NCI-H446 treated with DMSO at 0.1 percent for 48 hours (cell line): ENCODE data around the gene PTH1R.

Source experiments
- DNase-seq: peaks from one replicate; lab custom pipeline; 2025; lab: John Stamatoyannopoulos, UW

The PTH1R gene

DNA sequence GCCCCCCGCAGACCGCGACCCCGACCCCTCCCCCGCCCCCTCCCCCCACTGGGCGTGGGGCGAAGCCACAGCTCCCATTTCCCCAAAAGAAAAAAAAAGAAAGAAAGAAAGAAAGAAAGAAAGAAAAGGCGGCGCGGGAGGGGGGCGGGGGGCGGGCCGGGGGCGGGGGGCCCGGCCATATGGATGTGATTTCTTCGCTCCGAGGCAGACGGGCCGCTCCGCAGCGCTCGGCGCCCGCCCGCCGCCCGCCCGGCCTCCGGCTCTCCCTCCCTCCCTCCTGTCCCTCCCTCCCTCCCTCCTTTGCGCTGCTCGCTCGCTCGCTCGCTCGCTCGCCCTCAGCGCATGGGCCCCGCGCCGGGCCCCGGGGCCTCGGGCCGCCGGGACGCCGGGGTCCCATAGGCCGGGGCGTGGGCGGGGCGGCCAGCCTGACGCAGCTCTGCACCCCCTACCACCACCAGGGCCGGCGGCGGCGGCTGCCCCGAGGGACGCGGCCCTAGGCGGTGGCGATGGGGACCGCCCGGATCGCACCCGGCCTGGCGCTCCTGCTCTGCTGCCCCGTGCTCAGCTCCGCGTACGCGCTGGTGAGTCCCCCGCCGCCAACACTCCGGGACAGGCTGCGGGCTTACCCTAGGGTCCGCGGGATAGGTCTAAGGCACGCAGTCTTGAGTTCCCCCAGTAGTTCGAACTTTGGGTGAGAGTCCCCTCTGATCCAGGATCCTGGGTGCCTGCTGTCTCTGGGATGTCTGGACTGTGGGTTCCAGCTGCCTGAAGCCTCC, 5.7 kb downstream of the PTH1R start:
- no peak for DNase-seq

GRCh38 chr3:46883830-46884185, 6.3 kb downstream of the PTH1R start:
- DNase-seq = no peak

- no peak for DNase-seq
Measured at GRCh38 chr3:46884427-46884826, 6.9 kb downstream of the PTH1R start.

- DNase-seq = no peak
Measured at GRCh38 chr3:46884929-46885328, 7.4 kb downstream of the PTH1R start.

DNA sequence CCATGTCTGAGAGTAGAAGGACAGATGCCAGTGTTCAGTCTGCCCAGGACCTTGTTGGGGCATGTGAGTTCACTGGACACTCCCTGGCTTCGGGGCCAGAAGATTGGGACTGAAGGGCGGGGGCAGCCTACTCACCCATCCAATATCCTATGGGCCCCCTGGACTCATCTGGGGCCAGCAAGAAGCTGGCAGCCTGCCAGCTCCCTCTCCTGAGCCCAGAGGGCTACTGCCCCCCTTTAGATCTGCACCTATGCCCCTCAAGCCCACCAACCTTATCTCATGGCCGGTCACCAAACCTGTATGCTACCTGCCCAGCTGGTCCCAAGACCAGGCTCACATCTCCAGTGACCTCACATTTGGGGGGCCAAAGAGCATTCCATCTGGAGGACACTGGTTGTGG, 8.1 kb downstream of the PTH1R start:
- no peak for DNase-seq

GRCh38 chr3:46887980-46888494, 10.5 kb downstream of the PTH1R start:
- no peak for DNase-seq

- no peak for DNase-seq
Measured at GRCh38 chr3:46888705-46889104, 11.2 kb downstream of the PTH1R start.

GRCh38 chr3:46889381-46890110, 12.0 kb downstream of the PTH1R start:
- DNase-seq = no peak

GRCh38 chr3:46890132-46890531, 12.6 kb downstream of the PTH1R start:
- DNase-seq = no peak

- no peak for DNase-seq
Measured at GRCh38 chr3:46891132-46891531, 13.6 kb downstream of the PTH1R start.

- DNase-seq = no peak
Measured at GRCh38 chr3:46892285-46893145, 15.0 kb downstream of the PTH1R start.

DNA sequence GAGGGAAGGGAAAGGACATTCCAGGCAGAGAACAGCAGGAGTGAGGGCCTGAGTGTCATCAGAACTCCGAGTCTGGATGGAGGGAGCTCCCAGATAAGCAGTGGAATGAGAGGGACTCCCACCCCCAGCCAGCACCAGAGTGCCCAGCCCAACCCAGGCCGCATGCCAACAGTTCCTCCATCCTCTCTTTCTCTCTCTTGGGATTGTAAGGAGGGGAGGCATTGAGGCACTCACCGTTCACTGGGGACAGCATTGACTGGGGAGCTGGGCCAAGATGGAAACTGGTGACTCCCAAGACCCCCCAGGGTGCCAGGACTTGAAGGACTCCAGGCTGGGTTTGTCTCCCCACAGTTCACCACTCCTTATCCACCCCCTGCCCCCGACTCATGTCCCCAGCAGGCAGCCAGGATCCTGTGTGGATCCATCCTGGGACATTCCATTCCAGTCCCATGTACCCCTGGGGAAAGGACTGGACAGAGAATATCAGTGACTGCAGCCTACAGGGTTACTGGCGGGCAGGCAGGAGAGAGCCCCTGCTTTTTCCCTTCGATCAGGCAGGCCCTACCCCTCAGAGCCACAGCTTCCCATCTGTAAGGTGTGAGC, 15.7 kb downstream of the PTH1R start:
- no peak for DNase-seq

- DNase-seq = no peak
Measured at GRCh38 chr3:46893763-46894162, 16.2 kb downstream of the PTH1R start.

DNA sequence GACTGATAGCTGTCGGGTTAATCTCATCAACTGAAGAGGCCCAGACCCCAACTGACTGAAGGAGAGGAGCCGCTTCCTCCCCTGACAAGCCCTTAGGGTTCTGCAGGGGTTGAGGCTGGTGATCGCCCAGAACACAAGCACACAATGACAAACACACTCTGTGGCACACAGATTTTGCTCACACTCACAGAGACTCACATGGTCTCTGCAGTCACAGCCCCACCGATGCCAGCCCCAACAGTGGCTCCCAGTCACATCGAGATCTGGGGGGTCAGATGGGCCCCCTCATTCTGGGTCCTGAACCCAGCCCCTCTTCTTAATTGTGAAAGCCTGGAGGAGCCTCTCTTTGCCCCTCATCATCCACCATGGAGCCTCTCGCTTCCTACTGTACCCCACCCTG, 16.7 kb downstream of the PTH1R start:
- no peak for DNase-seq

GRCh38 chr3:46895204-46895660, 17.7 kb downstream of the PTH1R start:
- no peak for DNase-seq

- no peak for DNase-seq
Measured at GRCh38 chr3:46895761-46896160, 18.2 kb downstream of the PTH1R start.

- DNase-seq = no peak
Measured at GRCh38 chr3:46896386-46896785, 18.9 kb downstream of the PTH1R start.

- no peak for DNase-seq
Measured at GRCh38 chr3:46897031-46897430, 19.5 kb downstream of the PTH1R start.

GRCh38 chr3:46897829-46898320, 20.4 kb downstream of the PTH1R start:
- no peak for DNase-seq

DNA sequence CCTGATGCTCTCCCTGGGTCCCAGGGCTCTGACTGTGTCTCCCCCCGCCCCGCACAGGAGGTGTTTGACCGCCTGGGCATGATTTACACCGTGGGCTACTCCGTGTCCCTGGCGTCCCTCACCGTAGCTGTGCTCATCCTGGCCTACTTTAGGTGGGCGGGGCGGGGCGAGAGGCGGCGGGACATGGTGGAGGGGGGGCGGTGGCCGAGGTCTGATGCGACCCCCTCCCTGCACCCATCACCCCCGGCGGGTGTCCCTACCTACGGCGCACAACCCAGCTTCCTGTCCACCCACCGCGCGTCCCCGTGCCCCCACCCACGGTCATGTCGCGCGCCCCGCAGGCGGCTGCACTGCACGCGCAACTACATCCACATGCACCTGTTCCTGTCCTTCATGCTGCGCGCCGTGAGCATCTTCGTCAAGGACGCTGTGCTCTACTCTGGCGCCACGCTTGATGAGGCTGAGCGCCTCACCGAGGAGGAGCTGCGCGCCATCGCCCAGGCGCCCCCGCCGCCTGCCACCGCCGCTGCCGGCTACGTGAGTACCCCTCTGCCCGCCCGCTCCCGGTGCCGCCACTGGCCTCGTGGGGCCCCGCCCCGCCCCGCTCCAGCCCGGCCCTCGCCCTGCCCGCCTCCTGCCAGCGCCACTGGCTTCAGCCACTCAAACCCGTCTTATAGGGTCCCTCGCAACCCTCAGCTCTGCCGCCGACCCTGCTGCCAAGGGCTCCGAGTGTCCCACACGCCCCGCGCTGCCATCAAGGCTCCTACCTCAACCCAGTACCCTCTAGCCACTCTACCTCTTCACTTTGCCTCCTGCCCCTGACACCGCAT, 21.0 kb downstream of the PTH1R start:
- no peak for DNase-seq
